GM18873 (cell line): ENCODE data around the gene MIS18BP1.
"Not testable (repeated sequence)": the region's sequence is repeated elsewhere in the genome, so short reads cannot be mapped to it uniquely, and the experiment has no call there.

Experiments
- ATAC-seq: cut with Tn5 transposase; IDR thresholded peaks from one replicate; pipeline ENCODE4 v1.9.1; 2021; ENCODE audit warnings: mild to moderate bottlenecking, moderate library complexity, moderate number of reproducible peaks; ENCODE audit not compliant: unreplicated experiment, low FRiP score

MIS18BP1 gene

DNA sequence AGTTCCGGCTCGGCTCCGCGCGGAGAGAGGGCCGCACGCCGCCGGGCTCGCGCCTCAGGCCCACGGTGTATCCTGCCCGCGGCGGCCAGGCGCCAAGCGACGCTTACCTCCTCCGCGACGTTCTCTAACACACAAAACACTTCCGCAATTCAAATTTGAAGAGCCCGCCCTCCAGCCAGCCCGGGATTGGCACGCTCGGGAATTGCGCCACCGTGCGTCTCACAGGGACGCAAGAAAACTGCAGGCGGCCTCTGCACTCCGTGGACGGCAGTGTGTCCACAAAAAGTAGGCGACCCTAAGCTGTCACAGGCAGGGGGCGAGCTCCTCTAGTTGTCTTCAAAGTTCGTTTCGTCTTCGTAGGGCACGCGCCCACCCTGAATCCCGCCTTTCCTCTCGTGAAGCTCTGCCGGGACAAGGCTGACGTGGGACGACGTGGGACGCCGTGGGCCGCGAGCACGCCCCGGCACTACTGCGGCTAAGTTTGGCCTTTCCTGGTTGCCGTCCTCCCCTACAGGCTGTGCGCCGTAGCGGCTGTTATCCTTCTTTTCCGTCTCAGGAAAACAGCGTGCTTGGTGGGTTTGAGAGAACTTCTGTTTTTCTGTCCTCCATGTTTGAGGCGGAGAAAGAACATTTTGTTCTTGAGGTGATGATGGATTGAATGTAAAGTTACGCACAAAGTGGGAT lies at the start of gene MIS18BP1:
Gene MIS18BP1, minus strand, starts transcription at position 133 of the 684 bp plus-strand sequence. CDS start 5,916 bp downstream, outside the sequence.
- peak; percentile 81 for ATAC-seq

GRCh38 chr14:45298423-45299117 lies 45.6 kb upstream of the MIS18BP1 start:
- no peak for ATAC-seq

- not testable (repeated sequence) for ATAC-seq
Measured at GRCh38 chr14:45294796-45295195, 41.8 kb upstream of the MIS18BP1 start.

GRCh38 chr14:45290547-45290946 lies 37.5 kb upstream of the MIS18BP1 start:
- ATAC-seq = no peak

DNA sequence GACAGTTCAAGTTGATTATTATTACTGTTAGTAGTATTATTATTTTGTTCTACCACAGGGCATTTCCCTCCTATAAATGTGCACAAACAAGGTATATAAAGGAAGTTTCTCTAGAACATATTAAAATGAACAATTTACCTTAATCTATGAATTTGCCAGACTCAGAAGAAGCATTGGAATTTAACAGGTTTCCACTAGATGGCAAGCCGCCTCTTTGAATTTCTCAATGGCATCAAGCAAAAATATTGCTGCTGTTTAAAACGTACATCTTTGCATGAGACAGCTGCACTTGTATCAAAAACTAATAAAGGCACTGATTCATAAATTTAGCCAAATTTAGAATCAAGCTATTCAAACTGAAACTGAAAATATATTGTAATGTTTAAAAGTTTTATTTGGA lies 34.6 kb upstream of the MIS18BP1 start:
- ATAC-seq = no peak

- ATAC-seq = no peak
Measured at GRCh38 chr14:45284802-45285201, 31.8 kb upstream of the MIS18BP1 start.

GRCh38 chr14:45281731-45282400 lies 28.9 kb upstream of the MIS18BP1 start:
- ATAC-seq = not testable (repeated sequence)

- ATAC-seq = no peak
Measured at GRCh38 chr14:45271858-45272537, 19.0 kb upstream of the MIS18BP1 start.

GRCh38 chr14:45270031-45270430 lies 17.0 kb upstream of the MIS18BP1 start:
- no peak for ATAC-seq

DNA sequence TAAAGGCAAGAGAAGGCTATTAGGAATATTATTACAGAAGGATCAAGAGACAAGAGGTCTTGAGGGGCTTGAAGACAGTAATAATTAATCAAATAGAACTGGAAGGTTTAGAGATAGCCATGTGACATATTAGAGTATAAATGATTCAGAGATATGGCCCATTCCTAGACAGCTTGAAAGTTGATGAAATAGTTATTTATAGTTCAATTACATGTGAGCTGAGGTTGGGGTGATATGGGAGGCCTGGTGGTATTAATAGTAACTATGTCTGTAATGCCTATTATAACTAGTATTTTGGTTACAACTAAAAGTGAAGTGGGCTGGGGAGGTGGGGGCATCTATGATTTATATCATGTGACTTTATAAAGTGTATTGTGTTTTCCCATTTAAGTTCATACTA lies 14.1 kb upstream of the MIS18BP1 start:
- ATAC-seq = no peak

DNA sequence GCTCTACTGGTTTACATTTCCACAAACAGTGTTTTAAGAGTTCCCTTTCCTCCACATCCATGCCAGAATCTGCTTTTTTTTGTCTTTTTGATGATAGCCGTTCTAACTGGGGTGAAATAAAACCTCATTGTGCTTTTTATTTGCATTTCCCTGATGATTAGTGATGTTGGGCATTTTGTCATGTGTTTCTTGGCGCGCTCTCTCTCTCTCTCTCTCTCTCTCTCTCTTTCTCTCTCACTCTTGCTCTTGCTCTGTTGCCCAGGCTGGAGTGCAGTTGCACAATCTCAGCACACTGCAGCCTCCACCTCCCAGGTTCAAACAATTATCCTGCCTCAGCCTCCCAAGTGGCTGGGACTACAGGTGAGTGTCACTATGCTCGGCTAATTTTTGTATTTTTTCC lies 9.6 kb upstream of the MIS18BP1 start:
- no peak for ATAC-seq

DNA sequence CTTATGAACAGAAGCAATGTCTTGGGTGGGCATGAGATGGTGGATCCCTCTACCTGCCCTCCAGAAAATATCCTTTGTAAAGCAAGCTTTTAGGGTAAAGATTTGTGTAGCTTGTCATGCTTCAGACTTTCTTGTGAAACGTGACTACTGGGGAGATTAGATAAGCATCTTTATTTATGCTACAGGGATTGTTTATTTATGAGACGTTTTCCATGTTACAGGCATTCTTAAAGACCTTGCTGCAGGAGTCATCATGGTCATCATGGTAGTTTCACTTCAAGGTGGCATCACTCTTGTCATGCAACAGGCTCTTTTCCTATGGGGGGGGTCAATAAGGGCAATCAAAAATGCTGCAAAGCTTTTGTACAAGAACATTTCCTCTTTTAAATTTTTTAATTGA lies 8.2 kb upstream of the MIS18BP1 start:
- no peak for ATAC-seq

GRCh38 chr14:45258805-45259204 lies 5.8 kb upstream of the MIS18BP1 start:
- no peak for ATAC-seq

DNA sequence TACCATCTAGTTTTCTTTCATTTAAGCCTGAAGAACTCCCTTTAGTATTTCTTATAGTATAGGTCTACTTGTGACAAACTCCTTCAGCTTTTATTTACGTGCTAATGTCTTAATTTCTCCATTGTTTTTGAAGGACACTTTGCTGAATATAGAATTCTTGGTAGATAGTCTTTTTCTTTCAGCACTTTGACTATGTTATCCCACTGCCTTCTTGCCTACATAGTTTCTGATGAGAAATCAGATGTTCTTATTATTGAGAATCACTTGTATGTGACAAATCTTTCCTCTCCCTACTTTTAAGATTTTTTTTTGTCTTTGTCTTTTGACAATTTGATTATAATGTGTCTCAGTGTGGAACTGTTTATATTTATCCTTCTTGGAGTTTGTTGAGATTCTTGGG lies 5.1 kb upstream of the MIS18BP1 start:
- ATAC-seq = no peak

- no peak for ATAC-seq
Measured at GRCh38 chr14:45254771-45255170, 1.8 kb upstream of the MIS18BP1 start.

DNA sequence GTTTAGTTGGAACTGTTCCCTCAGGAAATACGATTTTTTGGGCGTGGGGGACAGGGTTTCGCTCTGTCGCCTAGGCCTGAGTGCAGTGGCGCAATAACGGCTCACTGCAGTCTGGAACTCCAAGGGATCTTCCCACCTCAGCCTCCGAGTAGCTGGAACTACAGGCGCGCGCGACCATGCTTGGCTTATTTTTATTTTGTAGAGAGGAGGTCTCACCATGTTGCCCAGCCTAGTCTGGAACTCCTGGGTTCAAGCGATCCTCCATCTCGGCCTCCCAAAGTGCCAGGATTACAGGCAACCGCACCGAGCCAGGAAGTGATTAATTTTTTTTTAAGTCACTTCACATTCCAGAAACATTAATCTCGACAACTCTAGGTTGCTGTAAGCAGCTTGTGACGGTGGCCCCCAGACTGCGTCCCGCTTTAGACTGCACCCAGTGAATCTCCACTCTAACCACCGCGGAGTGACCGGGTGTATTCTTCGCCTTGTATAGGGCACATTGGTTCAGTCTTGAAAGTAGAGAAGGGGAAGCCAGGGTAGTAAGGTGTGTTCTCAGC lies 830 bp upstream of the MIS18BP1 start:
- ATAC-seq = no peak

- ATAC-seq = no peak
Measured at GRCh38 chr14:45252366-45253069, 484 bp downstream of the MIS18BP1 start.

GRCh38 chr14:45251912-45252311 lies 1.1 kb downstream of the MIS18BP1 start:
- ATAC-seq = peak; percentile 54

DNA sequence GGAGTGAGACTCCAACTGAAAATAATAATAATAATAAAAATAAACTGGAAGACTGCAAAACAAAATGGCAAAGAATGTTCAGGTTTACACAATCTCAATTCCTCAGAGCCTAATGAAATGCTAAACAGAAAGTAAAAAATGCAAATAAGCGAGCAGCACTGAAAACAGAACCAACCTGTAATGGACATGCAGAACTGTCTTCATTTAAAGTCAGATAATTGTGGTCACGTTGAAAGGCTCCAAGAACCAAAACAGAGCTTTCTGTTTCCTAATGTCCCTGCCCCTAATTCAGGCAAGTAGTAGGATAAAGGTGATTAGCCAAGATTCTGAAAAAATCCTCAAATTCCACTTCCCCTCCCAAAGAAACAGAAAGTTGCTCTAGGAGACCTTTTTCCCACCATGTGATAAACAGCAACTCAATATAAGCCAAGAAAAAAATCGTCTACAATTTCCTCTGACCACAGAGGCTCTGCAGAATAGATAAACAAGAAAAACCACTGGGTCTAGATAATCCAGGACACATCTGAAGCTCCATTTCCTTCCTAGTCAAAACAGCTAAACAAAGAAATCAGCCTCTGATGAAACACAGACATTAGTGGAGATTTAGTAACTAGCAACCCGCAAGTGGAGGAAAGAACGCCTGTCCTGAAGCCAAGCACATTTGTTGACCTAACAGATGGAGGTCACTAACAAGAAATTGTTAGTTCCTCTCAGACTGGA lies 3.0 kb downstream of the MIS18BP1 start:
- ATAC-seq = peak; percentile 37
